Kidney (tissue), 14 donors: ENCODE results near the gene RGS3. TPM values are rescaled to one million over a fixed set of nuclear protein-coding genes. Genes with fewer than 3 reads are reported as not detected.

Source experiments
- DNase-seq, 5 donors: peaks; one replicate each; pipeline ENCODE4 v3.0.0-alpha.2; 2013 to 2020
- FAIRE-seq: peaks from 2 replicates; lab custom pipeline; 2012; peaks lifted over from hg19 to GRCh38; lab: Jason Lieb, UNC
- H3K27ac ChIP-seq, 2 donors: one replicate each; pipeline ENCODE4 v1.7.0; 2013; ENCODE audit warnings: low read depth in 2 of 2, low read length in 2 of 2, inconsistent platforms in 1 of 2
- H3K27me3 ChIP-seq: one replicate; pipeline ENCODE4 v1.7.1; 2013; ENCODE audit warnings: low read length, inconsistent platforms; ENCODE audit not compliant: control insufficient read depth, insufficient read depth
- H3K36me3 ChIP-seq, 3 donors: one replicate each; pipeline versions ENCODE4 v1.7.0 to v1.7.1; 2013; ENCODE audit warnings: low read length in 3 of 3, control low read depth in 1 of 3, inconsistent platforms in 1 of 3; ENCODE audit not compliant: insufficient read depth in 3 of 3, control insufficient read depth in 2 of 3
- H3K4me1 ChIP-seq, 3 donors: one replicate each; pipeline versions ENCODE4 v1.7.0 to v1.7.1; 2013; ENCODE audit warnings: low read length in 3 of 3, inconsistent platforms in 1 of 3, low read depth in 1 of 3; ENCODE audit not compliant: control insufficient read depth in 2 of 3, insufficient read depth in 2 of 3
- H3K4me3 ChIP-seq, 3 donors: one replicate each; pipeline versions ENCODE4 v1.7.0 to v1.8.1; 2013; ENCODE audit warnings: low read length in 3 of 3, control low read depth in 1 of 3, inconsistent platforms in 1 of 3
- H3K9ac ChIP-seq, 3 donors: one replicate each; pipeline versions ENCODE4 v1.7.0 to v1.7.1; 2013; ENCODE audit warnings: low read length in 3 of 3, control low read depth in 1 of 3, inconsistent platforms in 1 of 3
- H3K9me3 ChIP-seq, 3 donors: one replicate each; pipeline versions ENCODE4 v1.7.0 to v1.7.1; 2013; ENCODE audit warnings: low read length in 3 of 3, control low read depth in 1 of 3, inconsistent platforms in 1 of 3; ENCODE audit not compliant: control insufficient read depth in 2 of 3, insufficient read depth in 1 of 3
- CTCF ChIP-seq: IDR thresholded peaks from 3 replicates; pipeline ENCODE4 v1.5.1; 2012; ENCODE audit warnings: mild to moderate bottlenecking, moderate library complexity, borderline replicate concordance; ENCODE audit not compliant: insufficient read depth; ENCODE audit errors: extremely low read depth
- intact Hi-C: fragments of 100-400 bp; cut with DNase I; formaldehyde crosslinking; loops from one replicate; pipeline ENCODE4 v1.11.1; 2022
- polyA plus RNA-seq: library from polyadenylated mRNA; stranded (reverse); fragments of 350-450 nt; fragmentation: Illumina TruSeq; extraction: RNeasy Lipid Tissue Mini Kit (QIAGEN cat#74804); gene quantifications from one replicate; pipeline ENCODE4 v1.2.3, GENCODE V29; 2014; ENCODE audit warnings: low read depth, low replicate concordance; ENCODE audit not compliant: insufficient read depth
- total RNA-seq: library from RNA; stranded (reverse); fragmentation: NEBNext Ultra II Directional; extraction: Animal tissue kit (Norgen Biotek cat#: 25700); gene quantifications from one replicate; pipeline ENCODE4 v1.2.1, GENCODE V29; 2021
- donor health status: control.
- donor health status: control.
- donor health status: control.
- donor health status: control.
- donor health status: control.
- donor health status: DM: yes; HTN: yes; CAD: no.
- donor health status: Normal renal cell carcinoma (clear cell type).

RGS3 gene
- total and polyA plus RNA-seq, 2 donors from 2014 or later = 114 to 137 TPM

- Histone ChIP-seq H3K27ac (peak overlapping the region; percentile 61 to 72), H3K9me3 (no peaks in the 10 kb centered on the region), H3K9ac (peak overlapping the region in 1 of 3 donors; percentile 52), H3K36me3 (peaks cover 0 to 3% (median 0%) of the 10 kb centered on the region in 3 donors), H3K4me3 (peak overlapping the region in 1 of 3 donors; percentile 40), H3K27me3 (no peaks in the 10 kb centered on the region), H3K4me1 (peaks cover 0 to 22% (median 19%) of the 10 kb centered on the region in 3 donors)
- no peak for FAIRE-seq
- no peak for TF ChIP-seq CTCF
- no peak for DNase-seq
- intact Hi-C loops = no loop called here
These were observed 39.6 kb downstream of the RGS3 start for GRCh38 chr9:113503131-113503541.

GRCh38 chr9:113503613-113504211, 40.2 kb downstream of the RGS3 start:
- no peak for FAIRE-seq
- Histone ChIP-seq H3K9me3 (no peaks in the 10 kb centered on the region), H3K27ac (peak overlapping the region; percentile 61 to 72), H3K27me3 (no peaks in the 10 kb centered on the region), H3K4me1 (peaks cover 0 to 27% (median 25%) of the 10 kb centered on the region in 3 donors), H3K4me3 (peak overlapping the region in 1 of 3 donors; percentile 40), H3K36me3 (peaks cover 0 to 3% (median 0%) of the 10 kb centered on the region in 3 donors), H3K9ac (no peak overlapping the region)
- intact Hi-C loops = no loop called here
- no peak for TF ChIP-seq CTCF
- peak in 1 of 5 donors; percentile 75 for DNase-seq

GRCh38 chr9:113504725-113505590, 41.4 kb downstream of the RGS3 start:
- peak overlapping the region; percentile 71 to 72 for H3K27ac ChIP-seq
- TF ChIP-seq CTCF = no peak
- no peak overlapping the region for H3K9ac ChIP-seq
- peaks cover 0 to 31% (median 26%) of the 10 kb centered on the region in 3 donors for H3K4me1 ChIP-seq
- H3K9me3 ChIP-seq = no peaks in the 10 kb centered on the region
- intact Hi-C loops = no loop called here
- H3K36me3 ChIP-seq = peaks cover 0 to 3% (median 0%) of the 10 kb centered on the region in 3 donors
- FAIRE-seq (no peak), DNase-seq (no peak)
- no peak overlapping the region for H3K4me3 ChIP-seq
- H3K27me3 ChIP-seq = no peaks in the 10 kb centered on the region
